GM21619 (cell line): Measurements from ENCODE around the gene PDX1.

ENCODE experiments used
- ATAC-seq: cut with Tn5 transposase; IDR thresholded peaks from one replicate; pipeline ENCODE4 v1.9.1; 2021; ENCODE audit not compliant: unreplicated experiment

The PDX1 gene

DNA sequence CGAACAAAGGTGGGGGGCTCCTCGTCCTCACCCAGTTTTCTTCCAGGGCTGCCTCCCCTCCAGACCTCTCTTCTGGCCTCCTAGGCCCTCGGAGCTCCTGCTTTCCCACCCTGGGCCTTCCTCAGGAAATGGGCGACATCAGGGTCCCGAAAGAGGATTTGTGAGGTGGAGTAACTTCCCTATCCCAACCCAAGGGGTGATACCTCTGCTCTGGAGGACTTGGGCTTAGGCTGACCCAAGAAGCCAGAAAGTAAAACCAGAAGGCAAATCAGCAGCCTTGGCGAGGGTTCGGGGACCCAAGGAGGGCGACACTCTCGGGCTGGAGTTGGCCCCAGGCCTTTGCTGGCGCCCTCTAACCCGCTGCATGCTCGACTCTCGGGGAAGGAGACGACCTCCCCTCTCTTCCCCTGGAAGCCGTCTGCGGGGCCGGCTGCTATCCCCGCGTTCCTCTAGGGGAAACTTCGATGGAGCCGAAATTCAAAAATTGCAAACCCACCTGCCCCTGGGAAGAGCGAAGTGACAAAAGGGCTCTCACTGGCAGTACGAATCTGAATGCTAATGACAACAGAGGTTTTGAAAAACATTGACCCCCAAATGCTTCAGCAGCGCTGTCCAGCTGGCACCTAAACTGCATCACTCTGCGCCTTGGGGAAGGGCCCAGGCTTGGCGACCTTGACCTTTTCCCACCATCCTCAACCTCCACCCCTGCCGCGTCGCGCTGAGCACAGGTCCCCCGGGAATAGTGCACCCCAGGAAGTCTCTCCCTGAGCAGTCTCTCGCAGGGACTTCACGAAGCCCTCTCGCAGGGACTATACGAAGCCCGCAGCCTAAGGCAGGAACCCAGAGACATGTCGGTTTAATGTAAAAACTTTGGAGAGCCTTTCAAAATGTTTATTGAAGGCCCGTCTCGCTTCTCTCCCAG is 2.4 kb downstream of the PDX1 start:
- no peak for ATAC-seq

DNA sequence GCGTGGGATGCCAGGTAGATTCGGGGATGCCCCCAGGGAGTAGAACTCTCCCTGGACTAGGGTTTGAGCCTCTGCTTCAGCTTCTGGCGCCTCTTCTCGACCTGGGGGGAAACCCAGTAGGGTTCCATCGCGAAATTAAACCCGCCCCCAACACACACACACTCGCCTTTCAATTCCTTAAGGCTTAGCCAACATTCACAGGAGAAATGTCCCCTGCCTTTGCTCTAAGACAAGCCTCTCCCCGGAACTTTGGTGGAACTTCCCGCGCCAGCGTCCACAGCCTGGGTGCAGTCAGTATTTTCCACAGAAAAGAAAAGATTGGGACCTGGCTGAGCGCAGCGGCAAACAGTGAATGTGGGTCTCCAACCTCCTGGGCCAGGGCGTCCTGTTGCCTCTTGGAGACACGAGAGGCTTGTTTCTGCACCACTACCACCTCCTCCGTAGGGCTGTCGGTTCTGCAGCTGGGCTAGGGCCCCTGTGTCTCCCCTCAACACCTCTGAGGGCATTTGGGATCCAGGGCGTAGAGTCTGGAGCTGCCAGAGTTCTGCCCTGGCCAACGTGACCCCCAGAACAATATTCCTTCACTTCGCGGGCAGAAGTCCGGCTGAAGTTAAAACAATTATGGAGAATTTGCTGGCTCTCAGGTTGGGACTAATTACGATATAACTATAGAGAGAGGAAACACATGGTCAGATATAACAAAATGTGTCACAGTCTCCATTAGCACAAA is 3.2 kb downstream of the PDX1 start:
- no peak for ATAC-seq

DNA sequence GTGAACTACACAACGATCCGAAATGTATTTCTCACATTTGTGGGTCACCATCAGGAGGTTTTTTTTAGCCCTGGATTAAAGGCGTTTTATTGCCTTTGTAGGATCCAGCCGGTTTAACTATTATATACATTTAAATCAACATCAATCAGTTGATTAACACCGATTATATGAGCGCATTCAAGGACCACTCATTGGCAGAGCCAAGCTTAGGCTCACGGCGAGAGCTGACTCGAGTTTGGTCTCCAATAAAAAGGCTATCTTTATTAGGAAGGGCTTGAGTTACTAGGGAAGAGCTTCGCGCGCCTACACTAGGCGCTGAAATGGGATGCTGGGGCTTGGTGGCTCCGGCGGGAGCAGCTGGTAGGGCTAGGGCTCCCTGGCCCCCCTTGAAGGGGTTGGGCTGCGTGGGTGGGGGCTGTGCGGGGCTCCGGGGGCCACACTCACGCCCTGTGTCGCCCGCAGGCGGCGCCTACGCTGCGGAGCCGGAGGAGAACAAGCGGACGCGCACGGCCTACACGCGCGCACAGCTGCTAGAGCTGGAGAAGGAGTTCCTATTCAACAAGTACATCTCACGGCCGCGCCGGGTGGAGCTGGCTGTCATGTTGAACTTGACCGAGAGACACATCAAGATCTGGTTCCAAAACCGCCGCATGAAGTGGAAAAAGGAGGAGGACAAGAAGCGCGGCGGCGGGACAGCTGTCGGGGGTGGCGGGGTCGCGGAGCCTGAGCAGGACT is 4.2 kb downstream of the PDX1 start:
- ATAC-seq: no peak

DNA sequence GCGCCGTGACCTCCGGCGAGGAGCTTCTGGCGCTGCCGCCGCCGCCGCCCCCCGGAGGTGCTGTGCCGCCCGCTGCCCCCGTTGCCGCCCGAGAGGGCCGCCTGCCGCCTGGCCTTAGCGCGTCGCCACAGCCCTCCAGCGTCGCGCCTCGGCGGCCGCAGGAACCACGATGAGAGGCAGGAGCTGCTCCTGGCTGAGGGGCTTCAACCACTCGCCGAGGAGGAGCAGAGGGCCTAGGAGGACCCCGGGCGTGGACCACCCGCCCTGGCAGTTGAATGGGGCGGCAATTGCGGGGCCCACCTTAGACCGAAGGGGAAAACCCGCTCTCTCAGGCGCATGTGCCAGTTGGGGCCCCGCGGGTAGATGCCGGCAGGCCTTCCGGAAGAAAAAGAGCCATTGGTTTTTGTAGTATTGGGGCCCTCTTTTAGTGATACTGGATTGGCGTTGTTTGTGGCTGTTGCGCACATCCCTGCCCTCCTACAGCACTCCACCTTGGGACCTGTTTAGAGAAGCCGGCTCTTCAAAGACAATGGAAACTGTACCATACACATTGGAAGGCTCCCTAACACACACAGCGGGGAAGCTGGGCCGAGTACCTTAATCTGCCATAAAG is 4.8 kb downstream of the PDX1 start:
- ATAC-seq: no peak

DNA sequence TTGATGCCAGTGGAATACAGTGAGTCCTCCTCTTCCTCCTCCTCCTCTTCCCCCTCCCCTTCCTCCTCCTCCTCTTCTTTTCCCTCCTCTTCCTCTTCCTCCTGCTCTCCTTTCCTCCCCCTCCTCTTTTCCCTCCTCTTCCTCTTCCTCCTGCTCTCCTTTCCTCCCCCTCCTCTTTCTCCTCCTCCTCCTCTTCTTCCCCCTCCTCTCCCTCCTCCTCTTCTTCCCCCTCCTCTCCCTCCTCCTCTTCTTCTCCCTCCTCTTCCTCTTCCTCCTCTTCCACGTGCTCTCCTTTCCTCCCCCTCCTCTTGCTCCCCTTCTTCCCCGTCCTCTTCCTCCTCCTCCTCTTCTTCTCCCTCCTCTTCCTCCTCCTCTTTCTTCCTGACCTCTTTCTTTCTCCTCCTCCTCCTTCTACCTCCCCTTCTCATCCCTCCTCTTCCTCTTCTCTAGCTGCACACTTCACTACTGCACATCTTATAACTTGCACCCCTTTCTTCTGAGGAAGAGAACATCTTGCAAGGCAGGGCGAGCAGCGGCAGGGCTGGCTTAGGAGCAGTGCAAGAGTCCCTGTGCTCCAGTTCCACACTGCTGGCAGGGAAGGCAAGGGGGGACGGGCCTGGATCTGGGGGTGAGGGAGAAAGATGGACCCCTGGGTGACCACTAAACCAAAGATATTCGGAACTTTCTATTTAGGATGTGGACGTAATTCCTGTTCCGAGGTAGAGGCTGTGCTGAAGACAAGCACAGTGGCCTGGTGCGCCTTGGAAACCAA is 5.6 kb downstream of the PDX1 start:
- no peak for ATAC-seq

DNA sequence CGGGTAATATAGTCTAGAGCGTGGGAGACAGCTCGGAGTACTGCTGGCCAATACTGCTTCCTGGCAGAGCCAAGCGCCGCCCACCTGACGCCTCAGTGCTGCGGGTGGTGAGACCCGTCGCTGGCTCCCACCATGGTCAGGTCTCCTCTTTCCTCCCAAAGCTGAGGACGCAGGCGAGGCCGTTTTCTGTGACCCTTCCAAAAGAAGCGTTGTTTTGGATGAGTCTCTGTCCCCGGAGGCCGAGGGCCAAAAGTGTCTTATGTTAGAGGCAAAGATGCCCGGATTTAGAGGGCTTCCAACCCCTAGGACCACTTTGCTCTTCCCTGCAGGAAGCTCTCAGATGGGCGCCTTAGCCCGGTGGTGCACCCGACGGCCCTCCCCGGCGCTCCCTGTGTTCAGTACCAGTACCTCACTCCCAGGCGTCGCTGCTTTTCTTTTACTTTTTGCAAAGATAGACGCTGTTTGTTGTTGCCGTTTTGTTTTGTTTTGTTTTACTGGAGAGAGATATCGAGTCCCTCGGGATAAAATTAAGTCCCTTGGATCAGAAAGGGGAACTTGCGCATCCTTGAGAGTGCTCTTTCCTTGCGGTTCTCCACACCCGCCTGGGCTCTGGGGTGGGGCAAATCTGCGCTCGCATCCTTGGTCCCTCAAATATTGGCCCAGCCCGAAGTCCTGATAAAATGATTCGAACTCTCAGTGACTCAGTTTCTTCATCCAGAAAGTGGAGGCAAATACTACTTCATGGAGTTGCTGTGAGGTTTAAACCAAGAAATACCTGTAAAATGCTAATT is 7.0 kb downstream of the PDX1 start:
- ATAC-seq: no peak

DNA sequence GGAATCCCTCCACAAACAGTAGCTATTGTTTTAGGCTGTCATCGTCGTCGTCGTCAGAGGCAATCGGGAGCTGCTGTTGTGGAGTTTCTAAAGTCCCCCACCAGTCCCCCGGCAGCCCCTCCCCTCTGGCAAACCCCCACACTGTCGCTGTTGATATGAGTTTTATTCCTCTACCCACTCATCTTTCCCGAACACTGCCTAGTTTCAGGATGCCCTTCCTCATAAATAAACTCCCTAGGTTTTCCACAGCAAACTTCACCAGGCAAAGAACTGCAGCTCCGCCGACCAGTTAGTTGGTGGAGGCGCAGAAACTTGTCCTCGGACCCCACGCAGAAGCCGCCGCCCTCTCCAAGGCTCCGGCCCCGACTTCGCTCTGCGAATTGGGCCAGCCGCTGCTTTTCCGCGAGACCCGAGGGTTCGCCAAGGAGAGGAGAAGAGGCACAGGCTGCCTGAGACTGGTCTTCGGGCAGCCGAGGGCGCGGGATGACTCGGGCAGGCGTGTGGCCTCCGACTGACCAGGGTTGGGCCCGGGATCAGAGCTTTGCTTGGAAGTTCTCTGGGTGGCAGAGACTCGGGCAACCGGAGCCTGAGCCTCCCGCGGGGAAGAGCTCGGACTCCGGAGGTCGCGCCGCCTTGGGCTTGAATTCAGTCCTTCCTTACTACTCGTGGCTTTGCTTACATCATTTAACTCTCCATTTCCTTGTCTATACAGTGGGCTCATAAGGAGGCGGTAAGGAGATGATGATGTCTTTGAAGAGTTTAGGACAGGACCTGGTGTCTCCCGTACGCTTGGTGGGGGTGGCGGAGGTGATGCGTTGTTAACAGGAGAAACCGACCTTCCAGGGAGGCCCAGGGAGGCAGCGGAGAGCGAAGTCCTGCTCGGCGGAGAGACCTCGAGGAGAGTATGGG is 7.9 kb downstream of the PDX1 start:
- ATAC-seq: no peak

DNA sequence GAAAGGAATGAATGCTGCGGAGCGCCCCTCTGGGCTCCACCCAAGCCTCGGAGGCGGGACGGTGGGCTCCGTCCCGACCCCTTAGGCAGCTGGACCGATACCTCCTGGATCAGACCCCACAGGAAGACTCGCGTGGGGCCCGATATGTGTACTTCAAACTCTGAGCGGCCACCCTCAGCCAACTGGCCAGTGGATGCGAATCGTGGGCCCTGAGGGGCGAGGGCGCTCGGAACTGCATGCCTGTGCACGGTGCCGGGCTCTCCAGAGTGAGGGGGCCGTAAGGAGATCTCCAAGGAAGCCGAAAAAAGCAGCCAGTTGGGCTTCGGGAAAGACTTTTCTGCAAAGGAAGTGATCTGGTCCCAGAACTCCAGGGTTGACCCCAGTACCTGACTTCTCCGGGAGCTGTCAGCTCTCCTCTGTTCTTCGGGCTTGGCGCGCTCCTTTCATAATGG is 8.6 kb downstream of the PDX1 start:
- ATAC-seq: no peak

DNA sequence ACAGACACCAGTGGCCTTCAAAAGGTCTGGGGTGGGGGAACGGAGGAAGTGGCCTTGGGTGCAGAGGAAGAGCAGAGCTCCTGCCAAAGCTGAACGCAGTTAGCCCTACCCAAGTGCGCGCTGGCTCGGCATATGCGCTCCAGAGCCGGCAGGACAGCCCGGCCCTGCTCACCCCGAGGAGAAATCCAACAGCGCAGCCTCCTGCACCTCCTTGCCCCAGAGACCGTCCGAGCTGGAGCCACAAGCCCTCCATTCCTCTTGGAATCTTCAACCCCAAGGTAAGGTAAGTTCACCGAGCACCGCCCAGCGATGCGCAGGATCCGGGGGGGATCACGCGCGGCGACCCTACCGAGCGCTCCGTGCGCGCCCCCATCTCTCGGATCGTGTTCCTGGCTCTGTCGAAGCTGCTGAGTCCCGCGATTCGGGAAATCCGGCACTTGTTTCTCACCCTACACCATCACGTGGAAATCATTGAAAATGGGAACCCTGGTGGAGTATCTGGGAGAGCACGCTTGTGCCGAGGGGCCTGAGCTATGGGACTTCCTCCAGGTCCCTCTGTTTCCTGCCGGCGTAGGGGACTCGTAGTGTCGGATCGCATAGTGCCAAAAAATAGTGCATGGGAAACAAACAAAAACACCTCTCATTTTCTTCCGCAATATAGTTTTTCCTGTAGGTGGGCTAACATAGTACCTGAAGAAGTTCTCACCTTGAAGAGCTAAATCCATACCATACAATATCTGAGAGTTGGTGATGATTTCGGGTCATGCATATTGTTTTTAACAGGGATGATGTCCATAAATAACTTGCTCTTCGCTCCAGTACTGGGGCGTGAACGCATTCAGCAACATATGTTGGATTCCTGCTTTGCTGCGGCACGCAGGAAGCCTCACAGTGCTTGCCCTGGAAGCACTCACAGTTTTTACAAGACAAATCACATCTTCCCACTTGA is 9.3 kb downstream of the PDX1 start:
- ATAC-seq: no peak

DNA sequence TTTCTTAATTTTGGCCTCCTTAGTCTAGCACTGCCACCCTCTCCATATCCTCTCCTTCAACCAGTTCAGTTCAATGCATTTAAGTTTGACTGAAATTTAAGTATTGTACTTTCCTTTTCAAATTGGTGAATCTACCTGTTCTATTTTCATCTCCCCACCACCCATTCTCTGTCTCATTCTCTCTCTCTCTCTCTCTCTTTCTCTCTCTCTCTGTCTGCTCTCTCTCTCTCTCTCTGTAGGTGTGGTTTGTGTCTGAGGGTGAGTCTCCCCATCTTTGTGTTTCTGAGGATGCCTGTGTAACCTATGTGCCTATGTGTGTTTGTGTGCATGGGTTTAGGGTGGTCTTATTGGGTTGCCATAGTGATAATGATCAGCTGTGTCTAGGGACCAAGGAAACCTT is 10.1 kb downstream of the PDX1 start:
- no peak for ATAC-seq

DNA sequence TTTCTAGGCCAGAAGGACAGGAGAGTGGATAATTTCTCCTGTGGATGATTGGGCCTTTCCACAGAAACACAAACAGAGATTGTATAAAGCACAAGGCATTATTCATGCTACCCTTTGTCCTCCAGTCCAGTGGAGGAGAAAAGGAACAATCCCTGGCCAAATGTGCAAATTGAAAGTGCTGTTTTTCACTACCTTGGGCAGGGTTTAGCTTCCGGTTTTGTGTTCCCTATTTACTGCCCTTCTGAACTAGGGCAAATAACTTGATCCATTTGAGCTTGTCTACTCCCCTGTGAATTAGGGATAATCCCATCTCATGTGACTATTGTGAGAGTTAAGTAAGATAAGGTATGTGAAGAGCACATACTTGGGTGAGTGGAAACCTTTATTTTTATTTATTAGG is 13.3 kb downstream of the PDX1 start:
- ATAC-seq: no peak

DNA sequence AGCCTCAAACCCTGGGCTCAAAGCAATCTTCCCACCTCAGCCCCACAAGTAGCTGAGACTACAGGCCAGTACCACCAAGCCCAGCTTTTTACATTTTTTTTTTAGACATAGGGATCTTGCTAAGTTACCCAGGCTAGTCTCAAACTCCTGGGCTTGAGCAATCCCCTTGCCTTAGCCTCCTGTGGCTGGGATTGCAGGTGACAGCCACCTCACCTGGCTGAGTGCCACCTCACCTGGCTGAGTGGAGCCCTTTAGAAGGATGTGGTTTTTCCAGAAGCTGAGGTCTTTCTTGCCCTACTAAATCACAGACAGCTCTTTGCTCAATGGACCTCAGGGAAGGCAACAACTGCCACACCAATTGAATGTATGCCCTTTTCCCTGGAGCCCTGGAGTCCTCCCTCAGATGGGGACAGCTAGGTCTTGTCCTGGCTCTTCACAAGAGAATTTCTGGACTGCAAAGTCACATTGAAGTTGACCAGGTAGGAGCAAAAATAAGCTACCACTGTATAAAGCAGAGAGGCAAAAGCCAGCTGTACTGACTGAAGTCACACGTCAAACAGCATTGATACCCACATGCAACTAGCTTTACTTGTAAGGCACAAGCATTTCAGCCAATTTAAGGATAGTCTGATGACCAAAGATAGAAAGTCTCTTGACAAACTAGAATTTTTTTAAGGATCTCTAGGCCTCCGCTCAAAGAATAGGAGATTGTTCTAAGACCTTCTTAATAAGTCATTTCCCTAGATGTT is 14.0 kb downstream of the PDX1 start:
- ATAC-seq: no peak

DNA sequence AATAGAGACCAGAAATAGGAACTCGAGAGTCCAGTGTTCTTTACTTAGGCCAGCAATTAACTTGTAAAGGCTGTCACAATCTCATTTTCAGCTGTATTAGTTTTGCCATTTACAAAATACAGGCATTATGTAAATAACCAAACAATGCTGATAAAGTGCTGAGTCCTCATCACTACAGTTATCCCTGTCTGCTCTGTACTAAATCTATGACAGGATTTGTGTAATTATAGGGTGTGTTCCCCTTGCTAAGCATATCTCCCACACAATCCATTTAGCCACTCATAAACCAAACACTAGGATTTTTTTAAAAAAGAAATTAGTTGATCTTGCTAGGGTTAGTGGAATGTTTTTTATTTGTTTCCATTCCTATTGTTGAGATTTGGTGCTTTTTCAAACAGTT is 23.2 kb downstream of the PDX1 start:
- no peak for ATAC-seq

DNA sequence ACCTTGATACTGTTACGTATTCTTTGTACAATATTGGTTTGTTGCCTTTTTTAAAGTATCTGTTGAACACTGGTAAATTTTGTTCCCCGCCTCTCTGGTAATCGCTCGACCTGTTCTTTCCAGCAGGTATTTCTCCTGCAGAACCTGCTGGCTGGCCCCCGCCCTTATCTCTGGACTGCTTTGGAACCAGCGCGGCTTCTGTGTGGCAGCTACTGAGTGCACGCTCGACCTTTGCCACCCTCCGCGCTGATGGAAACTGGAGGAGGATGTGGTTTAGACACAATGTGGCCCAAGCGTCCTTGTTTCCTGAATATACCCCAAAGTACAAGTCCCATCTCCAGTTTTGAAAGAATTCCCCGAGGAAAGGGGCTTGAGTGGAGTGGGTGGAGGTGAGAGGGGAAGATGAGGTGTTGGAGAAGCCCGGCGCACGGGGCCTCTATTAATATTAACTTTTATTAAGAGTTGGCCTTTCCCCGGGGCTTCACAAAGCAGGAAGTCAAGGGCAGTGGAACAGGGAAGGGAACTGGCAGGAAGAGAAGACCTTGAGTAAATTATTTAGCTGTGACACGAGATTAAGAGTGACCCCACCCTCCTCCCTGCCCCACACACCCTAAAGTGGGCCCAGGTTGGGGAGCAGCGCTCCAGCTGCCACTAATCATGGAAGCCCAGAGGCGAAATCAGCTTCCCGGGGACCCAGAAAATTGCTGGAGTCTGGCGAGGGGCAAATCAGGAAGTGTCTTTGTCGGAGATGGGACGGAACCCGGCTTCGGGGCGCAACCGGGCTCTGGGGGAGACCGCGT is 33.3 kb downstream of the PDX1 start:
- peak; percentile 19 for ATAC-seq

DNA sequence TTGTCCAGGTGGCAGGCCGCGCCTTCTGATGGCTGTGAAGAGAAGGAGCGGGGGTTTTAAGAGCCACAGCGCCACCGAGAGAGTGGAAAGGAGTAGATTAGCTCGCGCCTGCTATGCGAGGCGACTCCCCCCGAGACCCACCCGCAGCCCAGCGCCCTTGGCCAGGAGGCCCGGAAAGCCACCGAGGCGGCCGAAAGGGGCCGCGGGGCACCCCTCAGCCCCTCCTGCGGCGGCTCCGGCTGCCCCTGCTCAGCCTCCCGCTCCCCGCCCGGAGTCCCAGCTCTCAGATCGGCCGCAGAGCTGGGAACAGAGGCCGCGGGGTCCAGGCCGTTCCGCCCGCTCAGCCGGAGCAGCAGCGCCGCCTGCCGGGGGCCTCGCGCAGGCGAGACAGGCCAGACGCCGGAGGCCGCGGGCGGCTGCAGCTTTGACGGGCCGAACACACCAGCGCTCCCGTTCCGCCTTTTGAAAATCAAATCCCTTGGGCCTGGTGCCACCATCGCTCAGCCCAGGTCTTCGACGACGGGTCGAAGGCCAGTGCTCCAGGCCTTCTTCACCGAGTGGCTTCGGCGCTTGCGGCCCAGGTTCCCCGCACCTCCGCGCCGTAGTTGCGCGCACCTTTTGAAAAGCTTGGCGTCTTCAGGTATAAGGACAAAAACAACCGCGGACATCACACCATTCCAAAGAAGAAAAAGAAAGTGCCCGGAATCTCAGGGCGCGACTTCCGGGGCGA is 34.0 kb downstream of the PDX1 start:
- peak; percentile 82 for ATAC-seq
